CD4-positive, CD25-positive, alpha-beta regulatory T cell (primary cell): Measurements from ENCODE around the gene TMEM18. TPM values are rescaled to one million over a fixed set of nuclear protein-coding genes. Genes with fewer than 3 reads are reported as not detected.

Source experiments
- ATAC-seq, 2 donors: fragments of 150-1000 bp; cut with Tn5 transposase; one replicate each; pipeline ENCODE4 v1.10.0; 2021; ENCODE audit warnings: low read depth in 2 of 2, moderate number of reproducible peaks in 2 of 2, moderate library complexity in 1 of 2
- DNase-seq, 3 donors: peaks; one replicate each; pipeline versions ENCODE4 v3.0.0 to v3.0.0-alpha.2; 2012 to 2022; ENCODE audit warnings: mixed read lengths in 1 of 3
- H3K27ac ChIP-seq: one replicate; pipeline ENCODE4 v1.7.0; 2013; ENCODE audit warnings: mild to moderate bottlenecking, low read length; ENCODE audit not compliant: insufficient read depth, poor library complexity, severe bottlenecking
- H3K27me3 ChIP-seq: one replicate; pipeline ENCODE4 v1.7.0; 2013; ENCODE audit warnings: low read length; ENCODE audit not compliant: control insufficient read depth, insufficient read depth
- H3K36me3 ChIP-seq: one replicate; pipeline ENCODE4 v1.7.0; 2013; ENCODE audit warnings: mild to moderate bottlenecking, low read length, moderate library complexity; ENCODE audit not compliant: control insufficient read depth, insufficient read depth
- H3K4me1 ChIP-seq: 2 replicates; pipeline ENCODE4 v1.7.0; 2013; ENCODE audit warnings: mild to moderate bottlenecking, low read length; ENCODE audit not compliant: insufficient read depth, control insufficient read depth, poor library complexity, severe bottlenecking
- H3K4me3 ChIP-seq: one replicate; pipeline ENCODE4 v1.7.0; 2013; ENCODE audit warnings: low read depth, mild to moderate bottlenecking, low read length, moderate library complexity
- H3K9me3 ChIP-seq, 2 experiments: 1 replicate in 1 of 2; 2 replicates in 1 of 2; pipeline ENCODE4 v1.7.0; 2013; ENCODE audit warnings: low read length in 2 of 2, mild to moderate bottlenecking in 1 of 2, moderate library complexity in 1 of 2; ENCODE audit not compliant: control insufficient read depth in 2 of 2
- H3K27ac Mint-ChIP-seq, 3 donors: one replicate each; pipeline ENCODE4 v1.8.0; 2020 to 2022; ENCODE audit warnings: mild to moderate bottlenecking in 3 of 3, mixed read lengths in 3 of 3, moderate library complexity in 2 of 3
- H3K27me3 Mint-ChIP-seq: one replicate; pipeline ENCODE4 v1.8.0; 2022; ENCODE audit warnings: mild to moderate bottlenecking, mixed read lengths
- H3K36me3 Mint-ChIP-seq: one replicate; pipeline ENCODE4 v1.8.0; 2020; ENCODE audit warnings: mixed read lengths
- H3K4me1 Mint-ChIP-seq, 4 donors: one replicate each; pipeline ENCODE4 v1.8.0; 2020 to 2022; ENCODE audit warnings: mixed read lengths in 4 of 4, mild to moderate bottlenecking in 1 of 4
- H3K4me3 Mint-ChIP-seq, 4 donors: one replicate each; pipeline ENCODE4 v1.8.0; 2020 to 2022; ENCODE audit warnings: mild to moderate bottlenecking in 4 of 4, mixed read lengths in 4 of 4, moderate library complexity in 3 of 4
- H3K9me3 Mint-ChIP-seq, 7 donors: one replicate each; pipeline ENCODE4 v1.8.0; 2020 to 2022; ENCODE audit warnings: mixed read lengths in 7 of 7, mild to moderate bottlenecking in 3 of 7, moderate library complexity in 2 of 7
- polyA plus RNA-seq, 4 donors: library from polyadenylated mRNA; unstranded; fragments of 300-500 nt; fragmentation: Illumina TruSeq; gene quantifications; one replicate each; pipeline ENCODE4 v1.2.3, GENCODE V29; 2021
- total RNA-seq: library from RNA; stranded (reverse); gene quantifications from one replicate; pipeline ENCODE4 v1.2.3, GENCODE V29; 2022

TMEM18 gene
- total and polyA plus RNA-seq, 5 donors from 2014 or later = 22.9 to 45.5 (median 26.9) TPM

DNA sequence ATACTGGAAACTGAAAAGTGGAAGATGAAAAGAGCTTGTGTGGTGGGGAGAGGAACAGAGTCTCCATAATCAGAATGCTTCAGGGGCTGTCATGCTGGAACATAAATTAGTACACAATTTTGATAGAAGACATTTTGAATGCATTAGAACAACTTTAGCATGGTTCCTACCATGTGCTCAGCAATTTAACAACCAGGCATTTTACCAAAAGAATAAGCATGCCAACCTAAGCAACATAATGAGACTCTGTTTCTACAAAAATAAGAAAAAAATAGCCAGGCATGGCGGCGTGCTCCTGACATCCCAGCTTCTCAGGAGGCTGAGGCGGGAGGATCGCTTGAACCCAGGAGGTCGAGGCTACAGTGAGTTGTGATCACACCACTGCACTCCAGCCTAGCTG lies 40.5 kb upstream of the TMEM18 start:
- Histone ChIP-seq H3K27ac (no peak overlapping the region), H3K9me3 (no peaks in the 10 kb centered on the region), H3K4me1 (no peaks in the 10 kb centered on the region), H3K27me3 (peaks cover 5% of the 10 kb centered on the region), H3K36me3 (no peaks in the 10 kb centered on the region), H3K4me3 (no peak overlapping the region)
- Mint-ChIP-seq H3K36me3 (no peaks in the 10 kb centered on the region), H3K4me3 (no peak overlapping the region), H3K27ac (no peak overlapping the region), H3K9me3 (no peaks in the 10 kb centered on the region), H3K4me1 (peaks cover 0 to 3% (median 0%) of the 10 kb centered on the region in 4 donors), H3K27me3 (peaks cover 17% of the 10 kb centered on the region)
- no peak for ATAC-seq
- no peak for DNase-seq

DNA sequence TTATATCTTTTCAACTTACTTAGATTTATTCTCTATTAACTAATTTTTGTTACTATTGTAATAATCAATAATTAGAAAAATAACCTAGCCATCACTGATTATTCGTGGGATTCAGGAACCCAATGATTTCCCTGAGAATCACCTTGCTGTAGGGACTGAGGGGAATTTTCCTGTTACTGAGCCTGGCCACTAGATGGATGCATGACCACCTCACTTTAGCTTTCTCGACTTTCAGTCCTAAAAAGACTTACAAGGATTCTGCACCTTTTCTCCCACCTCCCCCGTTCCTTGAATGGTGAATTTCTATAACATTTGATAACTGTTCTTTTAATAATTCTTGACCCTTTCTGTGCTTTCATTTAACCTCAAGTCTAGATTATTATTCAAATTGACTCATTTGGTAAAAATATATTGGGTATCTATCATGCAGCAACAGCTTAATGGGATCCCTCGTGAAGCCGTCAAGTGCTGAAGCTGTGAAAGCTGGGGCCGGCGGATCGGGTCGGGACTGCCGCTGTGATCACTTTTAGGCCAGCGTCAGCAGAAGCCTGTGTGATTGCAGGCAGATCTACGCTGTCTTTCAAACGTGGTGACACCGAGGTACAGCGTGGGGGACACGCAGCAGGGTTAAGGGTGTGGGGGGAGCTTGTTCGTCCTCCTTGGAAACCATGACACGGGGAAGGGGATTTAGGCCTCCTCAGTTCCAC lies 38.8 kb upstream of the TMEM18 start:
- Histone ChIP-seq H3K9me3 (no peaks in the 10 kb centered on the region), H3K4me3 (no peak overlapping the region), H3K27ac (no peak overlapping the region), H3K27me3 (peaks cover 5% of the 10 kb centered on the region), H3K4me1 (no peaks in the 10 kb centered on the region), H3K36me3 (no peaks in the 10 kb centered on the region)
- H3K4me3 Mint-ChIP-seq = no peak overlapping the region
- DNase-seq (no peak), ATAC-seq (no peak)
- H3K36me3 Mint-ChIP-seq = no peaks in the 10 kb centered on the region
- H3K4me1 Mint-ChIP-seq = peaks cover 0 to 3% (median 0%) of the 10 kb centered on the region in 4 donors
- no peak overlapping the region for H3K27ac Mint-ChIP-seq
- H3K9me3 Mint-ChIP-seq = no peaks in the 10 kb centered on the region
- H3K27me3 Mint-ChIP-seq = peaks cover 20% of the 10 kb centered on the region

DNA sequence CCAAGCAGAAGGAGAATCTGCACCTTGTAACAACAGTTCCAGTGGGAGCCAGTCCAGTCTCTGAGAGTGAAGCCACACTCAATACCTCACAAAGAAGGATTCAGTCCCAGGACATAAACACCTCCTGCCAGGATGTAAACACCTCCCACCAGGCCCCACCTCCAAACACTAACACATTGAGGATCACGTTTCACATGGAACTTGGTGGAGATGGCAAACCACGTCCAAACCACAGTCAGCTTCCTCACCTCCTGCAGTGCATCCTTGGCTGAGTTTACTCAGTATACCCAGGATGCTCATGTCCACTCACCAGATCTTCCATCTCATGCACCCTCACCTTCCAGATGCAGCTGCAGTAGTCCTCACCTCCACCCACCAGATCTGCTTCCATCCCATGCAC lies 37.8 kb upstream of the TMEM18 start:
- Mint-ChIP-seq H3K4me3 (no peak overlapping the region), H3K27ac (no peak overlapping the region), H3K36me3 (no peaks in the 10 kb centered on the region), H3K4me1 (peaks cover 0 to 3% (median 0%) of the 10 kb centered on the region in 4 donors), H3K27me3 (peaks cover 20% of the 10 kb centered on the region), H3K9me3 (no peaks in the 10 kb centered on the region)
- ATAC-seq (no peak), DNase-seq (no peak)
- Histone ChIP-seq H3K4me3 (no peak overlapping the region), H3K27me3 (peaks cover 5% of the 10 kb centered on the region), H3K36me3 (no peaks in the 10 kb centered on the region), H3K27ac (no peak overlapping the region), H3K4me1 (no peaks in the 10 kb centered on the region), H3K9me3 (no peaks in the 10 kb centered on the region)

DNA sequence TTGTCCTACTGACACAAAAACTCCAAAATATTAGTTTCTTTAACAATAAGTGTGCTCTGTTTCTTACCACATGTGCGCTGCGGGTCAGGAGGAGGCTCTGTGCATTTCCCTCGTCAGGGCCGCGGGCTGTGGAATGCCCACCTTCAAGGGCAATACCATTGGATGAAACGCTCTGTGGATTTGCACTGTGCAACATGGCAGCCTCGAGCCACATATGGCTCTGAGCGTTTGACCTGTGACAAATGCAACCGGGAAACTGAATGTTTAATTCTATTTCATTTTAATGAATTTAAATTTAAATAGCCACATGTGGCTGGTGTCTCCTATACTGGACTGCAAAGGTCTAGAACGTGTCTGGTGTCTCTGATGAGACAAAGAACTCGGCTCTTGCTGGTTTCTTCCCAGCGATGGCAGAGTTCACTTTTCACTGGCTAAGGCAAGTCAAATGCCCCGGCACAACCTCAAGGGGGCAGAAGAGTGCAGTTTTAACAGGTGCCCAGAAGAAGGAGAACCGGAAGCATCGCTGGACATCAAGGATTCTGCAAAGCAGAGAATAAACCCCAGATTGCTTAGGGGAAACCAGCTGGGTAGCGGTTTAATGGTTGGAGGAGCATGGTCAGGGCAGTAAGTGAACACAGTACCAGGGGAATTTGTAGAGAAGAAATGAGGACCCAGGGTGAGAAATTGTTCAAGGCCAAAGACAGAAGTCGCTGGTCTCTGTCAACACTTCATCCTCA lies 37.0 kb upstream of the TMEM18 start:
- no peaks in the 10 kb centered on the region for H3K36me3 ChIP-seq
- H3K27me3 Mint-ChIP-seq = peaks cover 20% of the 10 kb centered on the region
- no peaks in the 10 kb centered on the region for H3K9me3 Mint-ChIP-seq
- peaks cover 5% of the 10 kb centered on the region for H3K27me3 ChIP-seq
- ATAC-seq = peak in 1 of 2 donors; percentile 8
- H3K4me3 Mint-ChIP-seq = no peak overlapping the region
- H3K9me3 ChIP-seq = no peaks in the 10 kb centered on the region
- H3K4me1 ChIP-seq = no peaks in the 10 kb centered on the region
- no peak overlapping the region for H3K4me3 ChIP-seq
- no peak overlapping the region for H3K27ac Mint-ChIP-seq
- no peaks in the 10 kb centered on the region for H3K36me3 Mint-ChIP-seq
- peak in 1 of 3 donors; percentile 50 for DNase-seq
- peaks cover 0 to 3% (median 0%) of the 10 kb centered on the region in 4 donors for H3K4me1 Mint-ChIP-seq
- H3K27ac ChIP-seq = no peak overlapping the region

DNA sequence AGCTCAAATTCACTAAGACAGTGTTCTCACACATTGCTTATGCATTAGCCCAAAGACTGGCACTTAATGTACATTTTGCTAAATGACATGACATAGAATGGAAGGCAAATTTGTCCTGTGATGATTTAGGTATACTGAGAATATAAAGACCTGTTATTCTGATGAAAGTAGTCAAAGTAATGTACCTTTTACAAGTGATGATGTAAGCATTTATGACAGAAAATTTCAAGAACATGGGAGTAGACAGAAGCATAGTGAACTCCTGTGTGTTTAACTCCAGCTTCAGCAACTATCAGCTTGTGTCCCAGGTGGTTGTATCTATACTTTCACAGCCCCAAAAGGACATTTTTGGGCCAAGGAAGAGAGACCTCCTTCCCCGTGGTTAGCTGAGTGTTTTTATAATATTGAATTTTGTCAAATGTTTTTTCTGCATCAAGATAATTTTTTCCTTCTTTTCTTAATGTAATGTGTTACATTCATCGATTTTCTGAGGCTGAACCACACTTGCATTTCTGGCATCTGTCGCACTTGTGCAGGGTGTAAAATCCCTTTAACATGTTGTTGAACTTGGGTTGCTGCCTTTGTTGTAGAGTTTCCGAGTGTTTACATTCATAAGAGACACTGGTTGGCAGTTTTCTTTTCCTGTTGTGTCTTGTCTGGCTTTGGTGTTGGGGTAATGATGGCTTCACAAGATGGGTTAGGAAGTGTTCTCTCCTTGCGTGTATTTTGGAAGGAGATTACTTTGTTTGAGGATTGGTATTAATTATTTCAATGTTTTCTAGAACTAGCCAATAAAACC lies 33.9 kb upstream of the TMEM18 start:
- Mint-ChIP-seq H3K36me3 (no peaks in the 10 kb centered on the region), H3K4me3 (no peak overlapping the region), H3K9me3 (peaks cover 0 to 2% (median 0%) of the 10 kb centered on the region in 7 donors), H3K27ac (no peak overlapping the region), H3K4me1 (peaks cover 0 to 3% (median 0%) of the 10 kb centered on the region in 4 donors), H3K27me3 (peaks cover 20% of the 10 kb centered on the region)
- H3K36me3 ChIP-seq = no peaks in the 10 kb centered on the region
- ATAC-seq (no peak), DNase-seq (no peak)
- H3K9me3 ChIP-seq = no peaks in the 10 kb centered on the region
- no peaks in the 10 kb centered on the region for H3K4me1 ChIP-seq
- H3K27ac ChIP-seq = no peak overlapping the region
- no peak overlapping the region for H3K4me3 ChIP-seq
- peaks cover 5% of the 10 kb centered on the region for H3K27me3 ChIP-seq

DNA sequence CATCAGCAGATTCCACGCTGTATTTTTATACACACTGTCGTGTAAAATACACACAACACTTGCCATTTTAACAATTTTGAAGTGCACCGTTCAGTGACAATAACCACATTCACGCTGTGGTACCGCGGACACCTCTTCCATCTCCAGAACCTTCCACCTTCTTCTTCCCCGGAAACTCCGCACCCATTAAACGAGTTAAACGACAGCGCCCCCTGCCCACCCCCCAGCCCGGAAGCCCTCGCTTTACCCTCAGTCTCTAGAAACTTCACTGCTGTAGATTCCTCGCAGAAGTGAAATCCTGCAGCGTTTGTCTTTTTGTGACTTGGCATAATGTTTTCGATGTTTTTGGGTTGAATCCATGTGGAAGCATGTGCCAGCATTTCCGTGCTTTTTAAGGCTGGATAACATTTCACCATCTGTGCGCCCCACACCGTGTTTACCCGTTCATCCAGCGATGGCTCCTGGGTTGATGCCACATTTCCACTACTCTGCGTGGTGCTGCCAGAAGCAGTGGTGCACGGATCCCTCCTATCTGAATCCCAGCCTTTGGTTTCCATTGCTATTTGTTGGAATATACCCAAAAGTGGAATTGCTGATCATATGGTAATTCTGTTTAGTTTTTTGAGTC lies 32.0 kb upstream of the TMEM18 start:
- Histone ChIP-seq H3K36me3 (no peaks in the 10 kb centered on the region), H3K27ac (no peak overlapping the region), H3K27me3 (peaks cover 2% of the 10 kb centered on the region), H3K4me3 (no peak overlapping the region), H3K4me1 (no peaks in the 10 kb centered on the region), H3K9me3 (no peaks in the 10 kb centered on the region)
- no peaks in the 10 kb centered on the region for H3K36me3 Mint-ChIP-seq
- DNase-seq (no peak), ATAC-seq (no peak)
- H3K4me3 Mint-ChIP-seq = no peak overlapping the region
- H3K27ac Mint-ChIP-seq = no peak overlapping the region
- H3K27me3 Mint-ChIP-seq = peaks cover 21% of the 10 kb centered on the region
- H3K9me3 Mint-ChIP-seq = peaks cover 0 to 2% (median 0%) of the 10 kb centered on the region in 7 donors
- H3K4me1 Mint-ChIP-seq = peaks cover 0 to 1% (median 0%) of the 10 kb centered on the region in 4 donors

DNA sequence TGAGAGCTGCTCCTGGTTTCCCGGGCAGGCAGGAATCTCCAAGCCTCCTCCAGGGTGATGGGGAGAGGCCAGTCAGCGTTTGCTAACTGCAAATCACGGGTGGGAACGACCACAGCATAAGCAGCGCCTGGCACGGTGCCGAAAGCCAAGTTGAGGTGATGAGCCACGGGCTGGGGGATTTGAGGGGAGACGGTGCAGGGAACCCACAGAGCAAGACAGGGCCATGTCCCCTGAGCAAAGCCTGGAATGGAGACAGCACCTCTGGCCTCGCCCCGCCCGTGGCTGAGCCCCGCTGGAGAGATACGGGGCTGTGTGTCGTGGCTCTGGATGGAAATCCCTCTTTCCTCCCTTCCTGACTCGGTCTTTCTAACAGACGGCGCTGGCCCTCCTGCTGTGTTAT lies 31.5 kb upstream of the TMEM18 start:
- peaks cover 22% of the 10 kb centered on the region for H3K27me3 Mint-ChIP-seq
- no peak for ATAC-seq
- H3K9me3 Mint-ChIP-seq = peaks cover 0 to 2% (median 0%) of the 10 kb centered on the region in 7 donors
- no peak overlapping the region for H3K27ac Mint-ChIP-seq
- Histone ChIP-seq H3K9me3 (no peaks in the 10 kb centered on the region), H3K4me3 (no peak overlapping the region), H3K27ac (no peak overlapping the region), H3K36me3 (no peaks in the 10 kb centered on the region), H3K27me3 (no peaks in the 10 kb centered on the region), H3K4me1 (no peaks in the 10 kb centered on the region)
- no peak for DNase-seq
- no peaks in the 10 kb centered on the region for H3K36me3 Mint-ChIP-seq
- no peak overlapping the region for H3K4me3 Mint-ChIP-seq
- H3K4me1 Mint-ChIP-seq = no peaks in the 10 kb centered on the region
